Lower leg skin (tissue), 4 donors: ENCODE results near the gene PARM1. TPM values are rescaled to one million over a fixed set of nuclear protein-coding genes. Genes with fewer than 3 reads are reported as not detected.

ENCODE experiments used
- DNase-seq, 2 donors: peaks; one replicate each; pipeline ENCODE4 v3.0.0-alpha.2; 2019; ENCODE audit warnings: low spot score in 2 of 2
- H3K4me3 ChIP-seq: fragments of 200-600 bp; sonication (generic); 2 replicates; pipeline ENCODE4 v1.5.1; 2017; ENCODE audit warnings: mild to moderate bottlenecking, low read depth; ENCODE audit not compliant: poor library complexity, severe bottlenecking
- CTCF ChIP-seq, 3 donors: fragments of 450-650 bp; IDR thresholded peaks; one replicate each; pipeline ENCODE4 v1.5.1; 2016; ENCODE audit warnings: antibody characterized with exemption in 3 of 3, mild to moderate bottlenecking in 3 of 3, moderate library complexity in 2 of 3
- POLR2A ChIP-seq, 2 donors: fragments of 450-650 bp; IDR thresholded peaks; one replicate each; pipeline ENCODE4 v1.6.1; 2016 to 2017; ENCODE audit warnings: antibody characterized with exemption in 2 of 2, mild to moderate bottlenecking in 1 of 2, moderate library complexity in 1 of 2
- WGBS, 2 donors: methylation state at CpG; one replicate each; pipeline ENCODE4 v1.1.5; 2018; 5-methylcytosine and 5-hydroxymethylcytosine counted together
- intact Hi-C: fragments of 100-400 bp; cut with DNase I; formaldehyde crosslinking; loops from one replicate; pipeline ENCODE4 v1.15.0; 2023; ENCODE audit warnings: low total_unique reads
- total RNA-seq, 4 donors: library from RNA; depleted of rRNA; stranded (reverse); fragments of >200 nt; gene quantifications; one replicate each; pipeline ENCODE4 v1.1.0, GENCODE V29; 2016

The PARM1 gene
- total RNA-seq, 4 donors from 2014 or later = 7.1 to 28.0 (median 10.9) TPM

GRCh38 chr4:75087416-75087815 is 154.5 kb downstream of the PARM1 start:
- intact Hi-C loops = no loop called here
- no peak overlapping the region for H3K4me3 ChIP-seq
- 90 to 96% methylated on average over 1 of the region's 1 CpG for WGBS, 2 donors

GRCh38 chr4:75087865-75088264 is 154.9 kb downstream of the PARM1 start:
- no peak for DNase-seq
- intact Hi-C loops = no loop called here
- H3K4me3 ChIP-seq = no peak overlapping the region
- TF ChIP-seq CTCF (IDR thresholded peaks at IDR 0.05) = no peak
- no peak for TF ChIP-seq POLR2A (IDR thresholded peaks at IDR 0.05)
- WGBS, 2 donors = 80 to 85% methylated on average over 2 of the region's 2 CpGs

More at GRCh38 chr4:75087416-75087815, 154.5 kb downstream of the PARM1 start:
- TF ChIP-seq CTCF (IDR thresholded peaks at IDR 0.05) (no peak), POLR2A (IDR thresholded peaks at IDR 0.05) (no peak)
- DNase-seq = no peak

GRCh38 chr4:75089206-75089605 is 156.3 kb downstream of the PARM1 start:
- intact Hi-C loops = no loop called here
- TF ChIP-seq CTCF (IDR thresholded peaks at IDR 0.05) = no peak
- TF ChIP-seq POLR2A (IDR thresholded peaks at IDR 0.05) = no peak
- H3K4me3 ChIP-seq = no peak overlapping the region
- 85% methylated on average over 4 of the region's 4 CpGs for WGBS, 2 donors
- DNase-seq = no peak

- H3K4me3 ChIP-seq = no peak overlapping the region
- 83% methylated on average over 3 of the region's 3 CpGs for WGBS, 2 donors
- DNase-seq = no peak
- intact Hi-C loops = no loop called here
- TF ChIP-seq CTCF (IDR thresholded peaks at IDR 0.05) = no peak
- no peak for TF ChIP-seq POLR2A (IDR thresholded peaks at IDR 0.05)
Observed at GRCh38 chr4:75099321-75099720, 166.4 kb downstream of the PARM1 start.

Other genes starting within 250 kb of the PARM1 start
- gene BTC, start 138.6 kb upstream of the PARM1 start, total RNA-seq = 10 to 100 TPM; 35.7 to 99.6 (median 54.9) TPM